Fibroblast of villous mesenchyme (primary cell): ENCODE measurements around the gene TNRC18. TPM values are rescaled to one million over a fixed set of nuclear protein-coding genes. Genes with fewer than 3 reads are reported as not detected.

Experiments used
- DNase-seq: peaks from one replicate; pipeline ENCODE4 v3.0.0-alpha.2; 2010; ENCODE audit warnings: low read depth
- H3K4me3 ChIP-seq: 2 replicates; pipeline ENCODE4 v1.5.1; 2011; ENCODE audit warnings: low read depth, mild to moderate bottlenecking, low read length
- CTCF ChIP-seq: IDR thresholded peaks from 2 replicates; pipeline ENCODE4 v1.5.1; 2012; ENCODE audit warnings: low read depth, mild to moderate bottlenecking, low read length; ENCODE audit not compliant: insufficient read depth
- total RNA-seq: library from RNA; depleted of rRNA; stranded (reverse); fragments of >200 nt; gene quantifications from 2 replicates; pipeline ENCODE4 v1.2.3, GENCODE V29; 2012

TNRC18 gene
- total RNA-seq, 1 donor = 54.4 TPM

- no peak for DNase-seq
- no peak for TF ChIP-seq CTCF
- H3K4me3 ChIP-seq = no peak overlapping the region
These were observed 16.2 kb upstream of the TNRC18 start for GRCh38 chr7:5439572-5440496.

- no peak for TF ChIP-seq CTCF
- no peak for DNase-seq
- no peak overlapping the region for H3K4me3 ChIP-seq
These were observed 15.6 kb upstream of the TNRC18 start for GRCh38 chr7:5439209-5439571.

- no peak for DNase-seq
- no peak for TF ChIP-seq CTCF
- H3K4me3 ChIP-seq = no peak overlapping the region
These were observed 14.4 kb upstream of the TNRC18 start for GRCh38 chr7:5437987-5438386.

- no peak for TF ChIP-seq CTCF
- H3K4me3 ChIP-seq = no peak overlapping the region
- DNase-seq = no peak
These were observed 13.8 kb upstream of the TNRC18 start for GRCh38 chr7:5437348-5437892.

GRCh38 chr7:5436003-5436678, 12.5 kb upstream of the TNRC18 start:
- no peak overlapping the region for H3K4me3 ChIP-seq
- no peak for DNase-seq
- no peak for TF ChIP-seq CTCF

GRCh38 chr7:5435291-5436002, 11.8 kb upstream of the TNRC18 start:
- DNase-seq = no peak
- H3K4me3 ChIP-seq = no peak overlapping the region
- no peak for TF ChIP-seq CTCF
